GM21529 (cell line): ENCODE measurements around the gene THRAP3.
"Not testable (repeated sequence)": the region's sequence is repeated elsewhere in the genome, so short reads cannot be mapped to it uniquely, and the experiment has no call there.

Experiments used
- ATAC-seq: cut with Tn5 transposase; IDR thresholded peaks from one replicate; pipeline ENCODE4 v1.9.1; 2021; ENCODE audit not compliant: unreplicated experiment

The THRAP3 gene

DNA sequence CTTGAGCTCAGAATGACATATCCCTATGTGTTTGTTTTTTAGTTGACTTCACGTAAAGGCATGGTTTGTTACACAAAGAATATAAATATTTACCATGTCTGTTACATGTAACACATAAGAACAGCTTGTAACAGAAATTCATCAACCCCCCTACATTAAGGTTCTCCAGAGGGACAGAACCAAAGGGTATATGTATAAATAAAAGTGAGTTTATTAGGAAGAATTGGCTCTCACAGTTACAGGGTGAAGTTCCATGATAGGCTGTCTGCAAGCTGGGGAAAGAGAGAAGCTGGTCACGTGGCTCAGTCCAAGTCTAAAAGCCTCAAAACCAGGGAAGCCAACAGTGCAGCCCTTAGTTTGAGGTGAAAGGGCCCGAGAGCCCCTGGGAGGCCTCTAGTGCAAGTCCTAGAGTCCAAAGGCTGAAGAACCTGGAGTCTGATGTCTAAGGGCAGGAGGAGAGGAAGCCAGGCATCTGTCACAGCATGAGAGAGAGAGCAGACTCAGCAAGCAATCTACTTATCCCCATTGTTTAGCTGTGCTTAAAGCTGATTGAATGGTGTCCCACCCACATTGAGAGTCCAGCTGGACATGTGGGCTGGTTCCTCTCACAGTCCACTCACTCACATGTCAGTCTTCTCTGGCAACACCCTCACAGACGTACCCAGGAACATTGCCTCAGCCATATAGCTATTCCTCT is 15.8 kb downstream of the THRAP3 start:
- no peak for ATAC-seq

DNA sequence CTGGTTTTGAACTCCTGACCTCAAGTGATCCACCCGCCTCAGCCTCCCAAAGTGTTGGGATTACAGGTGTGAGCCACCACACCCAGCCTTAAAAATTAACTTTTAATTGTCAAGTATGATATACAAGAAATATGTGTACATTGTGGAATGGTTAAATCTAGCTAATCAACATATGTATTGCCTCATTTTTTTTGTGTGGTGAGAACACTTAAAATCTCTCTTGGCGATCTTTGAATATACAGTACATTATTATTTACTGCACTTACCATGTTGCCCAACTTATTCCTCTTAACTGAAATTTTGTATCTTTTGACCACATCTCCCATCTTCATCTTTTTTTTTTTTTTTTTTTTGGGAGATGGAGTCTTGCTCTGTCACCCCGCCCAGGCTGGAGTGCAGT is 23.3 kb downstream of the THRAP3 start:
- no peak for ATAC-seq

DNA sequence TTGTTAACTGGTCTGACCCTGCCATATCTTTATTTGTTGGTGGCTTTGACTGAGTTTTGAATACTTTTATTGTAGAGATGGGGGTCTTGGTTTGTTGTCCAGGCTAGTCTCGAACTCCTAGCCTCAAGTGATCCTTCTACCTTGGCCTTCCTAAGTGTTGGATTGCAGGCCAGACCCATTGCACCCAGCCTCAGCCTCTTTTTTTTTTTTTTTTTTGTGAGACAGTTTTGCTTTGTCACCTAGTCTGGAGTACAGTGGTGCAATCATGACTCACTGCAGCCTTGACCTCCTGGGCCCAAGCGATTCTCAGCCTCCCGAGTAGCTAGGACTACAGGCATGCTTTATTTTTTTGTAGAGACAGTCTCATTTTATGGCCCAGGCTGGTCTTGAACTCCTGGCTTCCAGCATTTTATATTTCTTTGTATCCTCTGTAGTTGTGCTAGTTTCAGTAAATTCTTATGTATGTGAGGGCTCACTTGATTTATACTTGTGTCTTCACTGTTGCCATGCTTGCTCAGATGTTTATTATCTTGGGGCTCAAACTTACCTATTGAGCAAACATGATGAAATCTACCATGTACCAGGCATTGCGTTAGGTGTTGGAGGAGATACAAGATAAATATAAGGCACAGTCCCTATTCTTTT is 24.1 kb downstream of the THRAP3 start:
- ATAC-seq, result no peak

DNA sequence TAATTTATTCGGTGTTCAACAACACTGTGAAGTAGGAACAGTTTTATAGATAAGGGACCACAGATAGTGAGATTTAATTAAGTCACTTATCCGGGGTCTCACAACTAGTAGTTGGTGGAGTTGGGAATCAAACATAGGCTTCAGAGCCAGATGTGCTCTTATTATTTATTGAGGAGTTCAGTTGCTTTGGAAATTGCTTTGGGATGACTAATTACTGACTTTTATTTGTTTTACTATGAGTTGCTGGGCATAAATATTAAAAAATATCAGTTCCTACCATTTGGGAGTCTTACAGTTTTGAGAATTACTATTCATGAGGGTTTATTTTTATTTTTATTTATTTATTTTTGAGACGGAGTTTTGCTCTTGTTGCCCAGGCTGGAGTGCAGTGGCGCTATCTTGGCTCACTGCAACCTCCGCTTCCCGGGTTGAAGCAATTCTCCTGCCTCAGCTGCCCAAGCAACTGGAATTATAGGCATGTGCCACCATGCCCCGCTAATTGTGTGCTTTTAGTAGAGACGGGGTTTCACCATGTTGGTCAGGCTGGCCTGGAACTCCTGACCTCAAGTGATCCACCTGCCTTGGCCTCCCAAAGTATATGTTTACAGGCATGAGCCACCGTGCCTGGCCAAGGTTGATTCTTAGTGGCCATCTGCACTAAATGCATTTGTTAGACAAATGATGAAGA is 27.7 kb downstream of the THRAP3 start:
- no peak for ATAC-seq

DNA sequence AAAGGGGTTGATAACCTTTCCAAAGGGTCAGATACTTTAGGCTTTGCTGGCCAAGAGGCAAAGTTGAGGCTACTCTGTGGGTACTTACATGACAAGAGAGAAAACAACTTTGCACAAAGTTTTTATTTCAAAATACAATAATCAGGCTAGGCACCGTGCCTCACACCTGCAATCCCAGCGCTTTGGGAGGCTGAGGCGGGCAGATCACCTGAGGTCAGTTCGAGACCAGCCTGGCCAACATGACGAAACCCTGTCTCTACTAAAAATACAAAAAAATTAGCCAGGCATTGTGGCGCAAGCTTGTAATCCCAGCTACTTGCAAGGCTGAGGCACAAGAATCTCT is 28.2 kb downstream of the THRAP3 start:
- not testable (repeated sequence) for ATAC-seq

DNA sequence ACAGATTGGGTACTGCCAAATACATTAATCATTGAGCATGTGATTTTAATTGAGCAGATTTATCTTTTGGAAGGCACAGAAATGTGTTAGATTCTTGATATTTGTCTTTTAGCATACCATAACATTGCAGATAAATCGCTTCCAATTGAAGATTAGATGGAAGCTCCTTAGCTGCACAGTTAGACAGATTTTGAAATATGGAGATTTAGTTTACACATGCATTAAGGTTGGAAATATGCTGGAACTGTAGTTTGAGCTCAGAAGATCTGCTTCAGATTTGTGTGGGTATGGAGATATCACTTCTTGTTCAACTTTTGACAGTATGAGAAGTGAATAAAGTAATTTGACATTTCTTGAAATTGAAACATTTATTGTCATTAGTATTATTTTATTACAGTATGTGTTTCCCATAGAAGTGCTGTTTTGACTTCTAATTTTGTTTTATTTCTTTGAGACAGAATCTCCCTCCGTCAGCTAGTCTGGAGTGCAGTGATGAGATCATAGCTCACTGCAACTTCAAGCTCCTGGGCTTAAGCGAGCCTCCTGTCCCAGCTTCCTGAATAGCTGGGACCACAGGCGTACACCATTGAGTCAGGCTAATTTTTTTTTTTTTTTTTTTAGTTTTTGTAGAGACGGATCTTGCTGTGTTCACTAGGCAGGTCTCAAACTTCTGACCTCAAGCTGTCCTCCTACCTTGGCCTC is 29.1 kb downstream of the THRAP3 start:
- no peak for ATAC-seq

DNA sequence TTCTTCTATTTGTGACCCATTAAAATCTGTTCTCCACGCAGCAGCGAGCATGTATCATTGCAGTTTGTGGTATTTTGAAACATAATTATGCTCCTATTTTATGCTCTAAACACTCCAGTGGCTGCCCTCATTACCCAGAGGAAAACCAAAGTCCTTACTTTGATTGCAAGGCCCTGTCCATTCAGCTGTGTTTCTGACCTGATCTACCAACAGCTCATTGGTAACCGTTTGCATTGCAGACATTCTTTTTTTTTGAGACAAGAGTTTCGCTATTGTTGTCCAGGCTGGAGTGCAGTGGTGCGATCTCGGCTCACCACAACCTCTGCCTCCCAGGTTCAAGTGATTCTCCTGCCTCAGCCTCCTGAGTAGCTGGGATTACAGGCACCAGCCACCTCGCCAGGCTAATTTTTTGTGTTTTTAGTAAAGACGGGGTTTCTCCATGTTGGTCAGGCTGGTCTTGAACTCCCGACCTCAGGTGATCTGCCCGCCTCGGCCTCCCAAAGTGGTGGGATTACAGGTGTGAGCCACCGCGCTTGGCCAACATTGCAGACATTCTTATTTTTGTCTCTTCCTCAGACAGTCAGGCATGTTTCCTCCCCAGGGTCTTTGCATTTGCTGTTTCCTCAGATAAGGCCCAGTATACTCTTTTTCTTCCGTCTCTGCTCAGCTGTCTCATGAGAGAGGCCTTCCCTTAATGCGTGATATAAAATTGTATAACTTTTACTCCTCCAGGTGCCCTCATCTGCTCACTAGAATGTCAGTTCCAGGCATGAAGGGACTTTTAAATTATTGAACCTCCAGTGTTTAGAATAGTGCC is 32.5 kb downstream of the THRAP3 start:
- peak; percentile 12 for ATAC-seq

DNA sequence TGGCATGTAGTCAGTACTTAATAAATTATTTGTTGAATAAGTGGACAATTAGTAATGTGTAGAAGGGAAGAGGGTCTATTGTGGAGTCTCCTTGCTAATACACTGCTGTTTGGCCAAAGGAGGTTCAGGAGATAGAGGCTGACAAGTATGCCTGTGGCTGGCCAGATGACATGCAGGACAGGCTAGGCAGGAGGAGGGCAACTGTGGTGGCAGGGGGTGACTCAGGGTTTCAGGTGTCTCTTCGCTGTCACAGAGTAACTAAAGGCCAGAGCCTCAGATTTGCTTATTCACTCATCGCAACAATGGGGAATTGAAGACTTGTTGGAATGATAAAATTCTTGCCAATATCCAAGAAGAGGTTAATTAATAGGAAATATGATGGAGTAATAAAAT is 33.1 kb downstream of the THRAP3 start:
- ATAC-seq, result peak; percentile 55

DNA sequence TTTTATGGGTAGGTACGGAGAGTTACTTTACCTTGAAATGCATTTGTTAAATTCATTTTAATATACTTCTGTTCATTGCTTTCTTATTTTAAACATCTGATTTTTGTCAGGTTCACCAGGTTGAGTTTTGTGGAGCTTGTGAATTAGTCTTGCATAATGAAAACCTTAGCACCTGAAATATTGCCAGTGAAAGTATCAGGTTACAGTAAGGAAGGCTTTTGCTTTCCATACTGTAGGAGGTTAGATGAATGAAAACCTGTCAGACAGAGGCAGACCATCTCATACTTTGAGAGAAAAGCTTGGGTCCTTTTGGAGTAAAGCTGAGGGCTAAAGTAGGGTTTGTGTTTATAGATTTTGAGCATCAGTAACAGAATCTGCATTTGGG is 34.7 kb downstream of the THRAP3 start:
- ATAC-seq, result no peak

DNA sequence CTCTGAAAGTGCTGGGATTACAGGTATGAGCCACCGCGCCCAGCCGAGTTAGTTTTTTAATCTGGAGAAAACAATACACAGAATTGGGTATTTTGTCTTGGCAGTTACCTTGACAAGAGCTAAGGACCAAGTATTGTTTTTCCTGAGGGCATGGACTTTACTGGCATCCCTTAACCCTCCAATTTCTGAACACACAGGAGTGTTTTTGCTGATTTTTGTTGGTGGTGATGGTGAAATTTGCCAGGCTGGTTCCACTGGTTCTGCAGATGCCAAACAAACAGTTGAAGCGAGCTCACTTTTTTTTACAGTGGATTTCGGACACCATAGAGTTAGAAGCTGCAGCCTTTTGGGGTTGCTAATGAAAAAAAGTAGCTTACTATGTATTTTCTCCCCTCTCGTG is 44.7 kb downstream of the THRAP3 start:
- no peak for ATAC-seq

DNA sequence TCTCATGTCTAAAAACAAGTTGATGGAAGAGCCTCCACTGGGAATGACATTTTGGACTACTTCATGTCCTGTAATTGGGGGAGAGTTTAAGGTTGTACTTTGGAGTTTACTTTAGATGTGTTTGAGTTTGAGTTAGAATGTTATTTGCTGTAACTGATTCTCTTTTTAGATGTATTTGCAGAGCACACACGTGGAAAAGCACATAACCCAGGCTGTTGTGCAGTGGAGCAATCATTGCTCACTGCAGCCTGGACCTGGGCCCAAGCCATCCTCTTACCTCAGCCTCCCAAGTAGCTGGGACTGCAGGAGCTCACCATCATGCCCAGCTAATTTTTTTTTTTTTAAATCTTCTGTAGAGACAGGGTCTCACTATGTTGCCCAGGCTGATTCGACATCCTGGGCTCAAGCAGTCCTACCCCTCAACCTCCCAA is 45.2 kb downstream of the THRAP3 start:
- no peak for ATAC-seq

DNA sequence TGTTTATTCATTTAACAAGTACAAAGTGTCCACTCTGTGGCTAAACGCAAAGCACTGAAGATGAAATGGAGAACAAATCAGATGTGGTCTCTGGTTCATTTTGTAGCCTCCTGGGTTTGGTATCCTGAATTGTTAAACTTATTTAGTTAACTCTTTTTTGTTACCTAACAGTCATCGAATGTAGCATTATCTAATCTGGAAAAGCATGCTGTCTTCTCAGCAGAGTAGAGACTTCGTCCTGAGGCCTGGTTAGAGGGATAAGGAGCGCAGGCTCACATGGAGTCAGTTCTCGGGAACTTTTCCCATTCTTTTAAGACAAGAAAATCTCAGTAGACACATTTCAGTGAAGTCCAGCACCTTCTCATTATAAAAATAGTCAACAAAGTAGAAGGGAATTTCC is 48.8 kb downstream of the THRAP3 start:
- ATAC-seq, result no peak

DNA sequence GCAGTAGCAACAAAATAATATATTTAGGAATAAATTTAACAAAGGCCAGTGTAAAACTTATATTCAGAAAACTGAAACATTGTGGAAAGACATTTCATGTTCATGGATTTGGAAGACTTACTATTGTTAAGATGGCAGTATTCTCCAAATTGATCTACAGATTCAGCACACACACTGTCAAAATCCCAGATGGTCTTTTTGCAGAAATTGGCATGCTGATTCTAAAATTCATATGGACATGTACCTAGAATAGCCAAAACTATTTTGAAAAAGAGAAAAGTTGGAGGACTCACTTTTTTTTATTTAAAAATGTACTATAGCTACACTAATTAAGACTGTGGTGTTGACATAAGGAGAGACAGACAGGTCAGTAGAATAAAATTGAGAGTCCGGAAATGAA is 50.0 kb downstream of the THRAP3 start:
- no peak for ATAC-seq

DNA sequence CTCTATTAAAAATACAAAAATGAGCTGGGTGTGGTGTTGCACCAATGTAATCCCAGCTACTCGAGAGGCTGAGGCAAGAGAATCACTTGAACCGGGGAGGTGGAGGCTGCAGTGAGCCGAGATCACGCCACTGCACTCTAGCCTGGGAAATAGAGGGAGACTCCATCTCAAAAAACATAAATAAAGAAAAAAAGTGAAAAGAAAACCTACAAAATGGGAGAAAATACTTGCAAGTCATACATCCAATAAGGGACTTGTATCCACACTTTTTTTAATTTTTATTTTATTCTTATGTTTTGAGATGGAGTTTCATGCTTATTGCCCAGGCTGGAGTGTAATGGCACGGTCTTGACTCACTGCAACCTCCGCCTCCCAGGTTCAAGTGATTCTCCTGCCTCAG is 52.4 kb downstream of the THRAP3 start:
- ATAC-seq, result no peak

DNA sequence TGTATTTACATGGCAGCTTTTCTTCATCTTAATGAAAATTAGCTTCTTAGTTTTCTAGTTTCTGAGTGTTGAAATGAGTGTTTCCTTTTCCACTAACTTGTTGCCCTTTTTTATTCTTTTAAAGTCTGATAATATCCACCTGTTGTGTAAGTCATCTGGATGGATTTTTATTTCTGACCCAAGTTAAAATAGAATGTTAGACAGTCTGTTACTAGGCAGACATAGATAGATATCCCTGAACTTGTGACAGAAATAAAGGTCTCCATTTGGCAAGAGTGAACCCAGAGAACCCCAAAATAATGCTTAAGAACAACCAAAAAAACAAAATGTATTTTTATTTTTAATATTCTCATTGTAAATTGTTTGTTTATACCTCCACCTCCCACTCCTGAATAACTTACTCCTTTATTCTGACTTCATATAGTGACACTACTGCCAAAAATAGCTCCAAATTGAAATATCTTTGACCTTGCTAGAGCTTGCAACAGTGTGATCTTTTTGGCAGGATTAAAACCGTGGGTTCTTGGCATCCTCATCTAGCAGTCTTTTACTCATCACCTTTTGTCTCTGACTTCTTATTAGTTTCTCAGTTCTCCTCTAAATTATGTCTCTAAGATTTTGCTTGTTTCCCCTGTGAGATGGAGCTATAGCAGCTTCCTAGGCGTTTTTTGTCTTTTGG is 55.0 kb downstream of the THRAP3 start:
- no peak for ATAC-seq

DNA sequence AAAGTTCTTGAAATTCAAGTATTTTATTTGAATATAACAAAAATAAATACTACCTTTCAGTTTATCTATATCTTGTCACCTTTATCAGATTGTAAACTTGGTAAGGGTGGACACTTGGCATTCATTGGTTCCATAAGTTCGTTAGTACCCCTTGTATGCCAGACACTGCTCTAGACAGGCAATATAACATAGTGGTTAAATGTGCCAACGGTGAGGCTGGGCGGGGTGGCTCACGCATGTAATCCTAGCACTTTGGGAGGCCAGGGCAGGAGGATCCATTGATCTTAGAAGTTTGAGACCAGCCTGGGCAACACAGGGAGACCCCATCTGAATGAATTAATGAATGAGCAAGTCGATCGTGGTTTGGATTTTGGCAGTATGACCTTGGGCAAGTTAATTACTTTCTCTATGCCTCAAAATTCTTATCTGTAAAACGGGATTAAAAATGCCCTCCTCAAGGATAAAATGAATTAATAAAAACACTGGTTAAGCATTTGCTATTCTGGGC is 55.6 kb downstream of the THRAP3 start:
- ATAC-seq, result no peak

DNA sequence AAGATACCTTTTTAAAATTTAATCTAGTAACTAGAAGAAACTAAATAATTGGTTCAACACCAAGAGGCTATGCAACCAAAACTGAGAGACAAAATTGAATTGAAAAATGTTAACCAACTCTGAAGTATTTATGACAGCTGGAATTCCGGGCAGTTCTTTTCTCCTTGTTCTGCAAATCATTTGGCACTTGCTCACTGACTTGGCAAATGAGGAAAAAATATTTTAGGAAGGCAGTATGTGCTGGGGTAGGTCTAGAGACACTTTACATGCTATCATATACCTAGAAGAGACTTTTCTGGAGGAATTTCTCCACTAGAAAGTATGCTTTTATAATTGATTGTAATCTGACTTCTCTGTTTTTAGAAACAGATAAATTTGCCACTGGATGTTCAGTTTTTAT is 59.8 kb downstream of the THRAP3 start:
- no peak for ATAC-seq

DNA sequence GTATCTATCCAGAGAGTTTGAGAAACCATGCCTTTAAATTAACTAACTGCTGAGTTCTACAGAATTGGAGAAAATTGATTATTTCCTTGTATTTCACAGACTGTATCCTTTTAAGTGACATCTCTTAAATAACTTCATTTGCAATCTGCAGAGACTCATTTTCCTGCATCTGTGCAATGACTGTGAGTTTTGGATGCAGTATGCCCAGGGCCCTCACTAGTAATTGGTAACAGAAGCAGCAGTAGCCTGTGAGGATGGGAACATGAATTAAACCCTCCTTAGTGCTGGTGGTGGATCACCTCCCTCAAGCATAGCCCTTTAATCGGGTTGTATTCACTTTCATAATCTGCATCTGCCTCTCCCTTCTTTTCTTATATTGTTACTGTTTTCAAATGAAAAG is 60.3 kb downstream of the THRAP3 start:
- ATAC-seq, result no peak

DNA sequence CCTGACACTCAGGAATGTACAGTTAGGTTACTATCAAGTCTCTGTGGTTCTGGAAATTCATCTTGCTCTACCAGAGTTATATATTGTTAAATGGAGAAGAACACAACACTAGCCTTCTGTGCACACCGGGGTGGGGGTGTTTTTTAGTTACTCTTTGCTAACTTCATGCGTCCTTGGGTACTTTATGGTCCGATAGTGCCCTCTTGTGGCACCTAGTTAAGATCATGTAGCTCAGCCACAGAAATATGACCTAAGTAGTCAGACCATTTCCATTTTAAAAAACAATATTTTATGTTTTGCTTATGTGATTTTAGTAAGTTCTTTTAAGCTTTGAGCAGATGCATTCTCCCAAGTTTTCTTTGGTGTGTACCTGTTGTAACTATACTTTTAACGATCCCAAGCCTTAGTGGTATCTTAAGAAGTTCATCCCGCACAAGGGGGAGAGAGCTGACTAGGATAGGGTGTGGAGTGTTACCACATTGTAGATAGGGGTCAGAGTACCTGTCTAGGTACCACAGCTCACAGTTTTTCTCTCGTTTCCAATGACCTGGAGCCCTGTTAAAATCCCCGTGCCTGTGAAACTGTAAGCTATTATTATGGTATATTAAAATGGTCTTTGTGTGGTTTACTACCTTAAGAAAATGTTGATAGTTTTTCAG is 61.3 kb downstream of the THRAP3 start:
- ATAC-seq, result no peak

DNA sequence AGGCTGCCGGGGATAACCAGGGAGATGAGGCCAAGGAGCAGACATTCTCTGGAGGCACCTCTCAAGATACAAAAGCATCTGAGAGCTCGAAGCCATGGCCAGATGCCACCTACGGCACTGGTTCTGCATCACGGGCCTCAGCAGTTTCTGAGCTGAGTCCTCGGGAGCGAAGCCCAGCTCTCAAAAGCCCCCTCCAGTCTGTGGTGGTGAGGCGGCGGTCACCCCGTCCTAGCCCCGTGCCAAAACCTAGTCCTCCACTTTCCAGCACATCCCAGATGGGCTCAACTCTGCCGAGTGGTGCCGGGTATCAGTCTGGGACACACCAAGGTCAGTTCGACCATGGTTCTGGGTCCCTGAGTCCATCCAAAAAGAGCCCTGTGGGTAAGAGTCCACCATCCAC is 62.6 kb downstream of the THRAP3 start:
- ATAC-seq, result no peak
